H1 (cell line): ENCODE measurements around the gene SERPINA1. TPM values are rescaled to one million over a fixed set of nuclear protein-coding genes. Genes with fewer than 3 reads are reported as not detected.

Source experiments
- CTCF ChIA-PET: fragments of 300-600 bp; sonication (Branson Sonifier 250); formaldehyde crosslinking; loops from one replicate; lab custom pipeline; 2021; ENCODE audit not compliant: partially characterized antibody; lab: Charles Lee
- POLR2A ChIA-PET: fragments of 300-600 bp; sonication (Branson Sonifier 250); formaldehyde crosslinking; loops from one replicate; lab custom pipeline; 2021; ENCODE audit warnings: inconsistent platforms; ENCODE audit not compliant: partially characterized antibody; lab: Charles Lee
- DNase-seq, 2 experiments: peaks; one replicate each; pipeline versions ENCODE4 v3.0.0 to v3.0.0-alpha.2; 2010 to 2022; ENCODE audit warnings: low spot score in 2 of 2, low read depth in 1 of 2, mixed read lengths in 1 of 2
- FAIRE-seq: peaks from 2 replicates; lab custom pipeline; 2011; peaks lifted over from hg19 to GRCh38; lab: Jason Lieb, UNC
- H2AFZ ChIP-seq: 2 replicates; pipeline ENCODE4 v1.8.1; 2012; ENCODE audit warnings: low read length, inconsistent platforms
- H2AK5ac ChIP-seq: 2 replicates; pipeline ENCODE4 v1.6.1; 2013; ENCODE audit warnings: low read depth, low read length
- H2BK120ac ChIP-seq: replicated peaks from 2 replicates; pipeline ENCODE3; 2013; ENCODE audit warnings: low read depth, low read length, inconsistent platforms
- H2BK12ac ChIP-seq: 2 replicates; pipeline ENCODE4 v1.6.1; 2013; ENCODE audit warnings: low read depth, low read length
- H2BK15ac ChIP-seq: 2 replicates; pipeline ENCODE4 v1.6.1; 2013; ENCODE audit warnings: low read length
- H2BK20ac ChIP-seq: 2 replicates; pipeline ENCODE4 v1.6.1; 2013; ENCODE audit warnings: low read length
- H2BK5ac ChIP-seq: 2 replicates; pipeline ENCODE4 v1.6.1; 2013; ENCODE audit warnings: low read depth, low read length
- H3K14ac ChIP-seq: 2 replicates; pipeline ENCODE4 v1.6.1; 2013; ENCODE audit warnings: inconsistent platforms; ENCODE audit not compliant: insufficient read length
- H3K18ac ChIP-seq: 2 replicates; pipeline ENCODE4 v1.6.1; 2013; ENCODE audit warnings: low read length; ENCODE audit errors: extremely low read depth
- H3K23ac ChIP-seq: 2 replicates; pipeline ENCODE4 v1.6.1; 2013; ENCODE audit warnings: inconsistent platforms; ENCODE audit not compliant: insufficient read length
- H3K23me2 ChIP-seq: 2 replicates; pipeline ENCODE4 v1.6.1; 2013; ENCODE audit warnings: low read depth, low read length
- H3K27ac ChIP-seq: 2 replicates; pipeline ENCODE4 v1.6.1; 2011; ENCODE audit warnings: low read depth, low read length, inconsistent platforms
- H3K27me3 ChIP-seq, 4 experiments: replicated peaks in 1 of 4; 1 replicate in 1 of 4; 2 replicates in 3 of 4; pipeline versions ENCODE4 v1.6.1 to v1.8.1; 2011 to 2013; ENCODE audit warnings: low read length in 3 of 4, mild to moderate bottlenecking in 3 of 4, inconsistent platforms in 2 of 4, mixed read lengths in 2 of 4, moderate library complexity in 1 of 4; ENCODE audit not compliant: control insufficient read depth in 3 of 4, insufficient read depth in 3 of 4; ENCODE audit errors: extremely low read depth in 1 of 4
- H3K36me3 ChIP-seq, 4 experiments: 2 replicates each; pipeline versions ENCODE4 v1.6.1 to v1.8.1; 2011 to 2013; ENCODE audit warnings: mild to moderate bottlenecking in 4 of 4, low read length in 3 of 4, moderate library complexity in 2 of 4, control low read depth in 1 of 4, inconsistent platforms in 1 of 4; ENCODE audit not compliant: insufficient read depth in 4 of 4, control insufficient read depth in 2 of 4
- H3K4ac ChIP-seq: replicated peaks from 2 replicates; pipeline ENCODE3; 2013; ENCODE audit warnings: low read length, low read depth, mixed read lengths, inconsistent platforms; ENCODE audit not compliant: insufficient read length
- H3K4me1 ChIP-seq, 4 experiments: replicated peaks in 1 of 4; 1 replicate in 1 of 4; 2 replicates in 3 of 4; pipeline versions ENCODE4 v1.6.1 to v1.8.1; 2011 to 2013; ENCODE audit warnings: low read length in 3 of 4, inconsistent platforms in 2 of 4, mixed read lengths in 1 of 4; ENCODE audit not compliant: insufficient read depth in 4 of 4, control insufficient read depth in 3 of 4
- H3K4me2 ChIP-seq, 2 experiments: 2 replicates each; pipeline versions ENCODE4 v1.6.1 to v1.8.1; 2011 to 2013; ENCODE audit warnings: low read depth in 2 of 2, low read length in 2 of 2, control low read depth in 1 of 2, inconsistent platforms in 1 of 2, mild to moderate bottlenecking in 1 of 2; ENCODE audit not compliant: insufficient read depth in 1 of 2
- H3K4me3 ChIP-seq, 4 experiments: fragments of 200-600, 300-600 bp in 1 of 4; sonication (generic), shearing (Covaris generic), sonication (Bioruptor Twin) in 1 of 4; 2 replicates each; pipeline versions ENCODE4 v1.5.1 to v1.8.1; 2011 to 2016; ENCODE audit warnings: low read length in 4 of 4, low read depth in 3 of 4, control low read depth in 2 of 4, inconsistent platforms in 2 of 4, mild to moderate bottlenecking in 2 of 4, mixed read lengths in 1 of 4, moderate library complexity in 1 of 4; ENCODE audit not compliant: insufficient read depth in 2 of 4; ENCODE audit errors: extremely low read depth in 1 of 4
- H3K56ac ChIP-seq: replicated peaks from 2 replicates; pipeline ENCODE3; 2013; ENCODE audit warnings: low read depth, mild to moderate bottlenecking, mixed read lengths, low read length, inconsistent platforms; ENCODE audit not compliant: insufficient read length
- H3K79me1 ChIP-seq: 2 replicates; pipeline ENCODE4 v1.6.1; 2013; ENCODE audit warnings: low read depth, low read length, control low read depth
- H3K79me2 ChIP-seq, 2 experiments: 2 replicates each; pipeline versions ENCODE4 v1.6.1 to v1.8.1; 2012 to 2013; ENCODE audit warnings: low read length in 2 of 2, mild to moderate bottlenecking in 2 of 2, inconsistent platforms in 1 of 2; ENCODE audit not compliant: insufficient read depth in 2 of 2, control insufficient read depth in 1 of 2
- H3K9ac ChIP-seq, 4 experiments: replicated peaks in 1 of 4; 1 replicate in 1 of 4; 2 replicates in 3 of 4; pipeline versions ENCODE4 v1.6.1 to v1.8.1; 2011 to 2013; ENCODE audit warnings: low read depth in 3 of 4, low read length in 3 of 4, control low read depth in 2 of 4, mild to moderate bottlenecking in 2 of 4, moderate library complexity in 2 of 4, inconsistent platforms in 1 of 4; ENCODE audit errors: extremely low read depth in 1 of 4
- H3K9me3 ChIP-seq, 2 experiments: 2 replicates each; pipeline versions ENCODE4 v1.6.1 to v1.8.1; 2012 to 2013; ENCODE audit warnings: mild to moderate bottlenecking in 2 of 2, moderate library complexity in 2 of 2, control low read depth in 1 of 2, inconsistent platforms in 1 of 2, low read depth in 1 of 2, low read length in 1 of 2, mixed read lengths in 1 of 2; ENCODE audit not compliant: insufficient read depth in 2 of 2
- H4K20me1 ChIP-seq, 2 experiments: replicated peaks in 1 of 2; 2 replicates each; pipeline versions ENCODE3 to v1.8.1; 2011 to 2013; ENCODE audit warnings: inconsistent platforms in 2 of 2, low read length in 2 of 2, mild to moderate bottlenecking in 1 of 2; ENCODE audit not compliant: insufficient read depth in 2 of 2, control insufficient read depth in 1 of 2
- H4K5ac ChIP-seq: 2 replicates; pipeline ENCODE4 v1.6.1; 2013; ENCODE audit warnings: low read length, low read depth, mixed read lengths, inconsistent platforms; ENCODE audit not compliant: insufficient read length
- H4K8ac ChIP-seq: 2 replicates; pipeline ENCODE4 v1.8.0; 2013; ENCODE audit warnings: mild to moderate bottlenecking, moderate library complexity, low read length, inconsistent platforms; ENCODE audit not compliant: insufficient read depth; ENCODE audit errors: extremely low read depth
- H4K91ac ChIP-seq: replicated peaks from 2 replicates; pipeline ENCODE3; 2013; ENCODE audit warnings: low read length, mixed read lengths, inconsistent platforms; ENCODE audit not compliant: insufficient read length
- CBX5 ChIP-seq: fragments of 300-800, 300-1000 bp; sonication (generic); IDR thresholded peaks from 2 replicates; pipeline ENCODE4 v1.7.1; 2016; ENCODE audit warnings: antibody characterized with exemption, low read length, low read depth
- CHD1 ChIP-seq: IDR thresholded peaks from 2 replicates; pipeline ENCODE4 v1.6.1; 2012; ENCODE audit warnings: low read depth, low read length, improper control_type of control experiment
- EP300 ChIP-seq, 2 experiments: IDR thresholded peaks; 1 replicate in 1 of 2; 2 replicates in 1 of 2; pipeline ENCODE4 v1.6.1; 2011 to 2012; ENCODE audit warnings: low read depth in 2 of 2, low read length in 2 of 2, mild to moderate bottlenecking in 2 of 2, borderline replicate concordance in 1 of 2, inconsistent platforms in 1 of 2, moderate library complexity in 1 of 2
- FOSL1 ChIP-seq: IDR thresholded peaks from 2 replicates; pipeline ENCODE4 v1.6.1; 2011; ENCODE audit warnings: mild to moderate bottlenecking, low read depth, low read length, moderate library complexity; ENCODE audit not compliant: insufficient read depth
- MAFK ChIP-seq: IDR thresholded peaks from 2 replicates; pipeline ENCODE4 v1.6.1; 2012; ENCODE audit warnings: low read depth, mild to moderate bottlenecking, improper control_type of control experiment, low read length
- NRF1 ChIP-seq: IDR thresholded peaks from 2 replicates; pipeline ENCODE4 v1.6.1; 2011; ENCODE audit warnings: mild to moderate bottlenecking, low read depth, low read length, improper control_type of control experiment
- PHF8 ChIP-seq: fragments of 200-600 bp; sonication (generic); conservative IDR thresholded peaks from 2 replicates; pipeline ENCODE4 v1.7.1; 2012; ENCODE audit warnings: low read depth, mild to moderate bottlenecking, inconsistent platforms, low read length, moderate library complexity
- RXRA ChIP-seq: IDR thresholded peaks from 2 replicates; pipeline ENCODE4 v1.6.1; 2011; ENCODE audit warnings: low read depth, mild to moderate bottlenecking, low read length, moderate library complexity; ENCODE audit not compliant: insufficient read depth
- SAP30 ChIP-seq: fragments of 300-600 bp; sonication (generic); IDR thresholded peaks from 2 replicates; pipeline ENCODE4 v1.7.1; 2012; ENCODE audit warnings: low read length, moderate library complexity, mild to moderate bottlenecking, inconsistent platforms; ENCODE audit not compliant: insufficient read depth, insufficient replicate concordance
- SP1 ChIP-seq: IDR thresholded peaks from 2 replicates; pipeline ENCODE4 v1.6.1; 2011; ENCODE audit warnings: low read depth, low read length
- SRF ChIP-seq: IDR thresholded peaks from 2 replicates; pipeline ENCODE4 v1.6.1; 2011; ENCODE audit warnings: mild to moderate bottlenecking, low read depth, low read length, moderate library complexity
- TEAD4 ChIP-seq: IDR thresholded peaks from 2 replicates; pipeline ENCODE4 v1.6.1; 2012; ENCODE audit warnings: low read depth, low read length, inconsistent platforms, mixed read lengths
- whole genome bisulfite sequencing, 2 experiments: shearing (Covaris generic) in 1 of 2; methylation state at CpG; one replicate each; pipeline versions ENCODE4 v1.1.6 to v1.1.7; 2013 to 2015; ENCODE audit warnings: low lambda C conversion rate in 2 of 2, mixed read lengths in 2 of 2, inconsistent platforms in 1 of 2, low coverage in 1 of 2, missing lambda C conversion rate in 1 of 2; ENCODE audit not compliant: insufficient replicate concordance in 2 of 2, insufficient coverage in 1 of 2, insufficient read length in 1 of 2; ENCODE audit errors: extremely low coverage in 1 of 2, missing lambda C conversion rate in 1 of 2; 5-methylcytosine and 5-hydroxymethylcytosine counted together
- polyA plus RNA-seq, 7 experiments: library from polyadenylated mRNA; depleted of rRNA in 3 of 7; stranded (reverse) in 5 of 7; unstranded in 2 of 7; fragments of >200 nt in 5 of 7; fragments of 200-250 nt in 2 of 7; gene quantifications; 1 replicate in 5 of 7; 2 replicates in 1 of 7; 4 replicates in 1 of 7; pipeline versions ENCODE4 v1.2.1 to v1.2.3, GENCODE V29; 2011 to 2013; ENCODE audit warnings: missing spikeins in 2 of 7, mixed read lengths in 2 of 7
- total RNA-seq: library from RNA; stranded (reverse); fragmentation: NEBNext Ultra II Directional; extraction: Animal tissue kit (Norgen Biotek cat#: 25700); gene quantifications from 2 replicates; pipeline ENCODE4 v1.2.1, GENCODE V29; 2021

Gene SERPINA1
- total and polyA plus RNA-seq, 2 of the 8 experiments (the other 6 are each of a cell fraction or from before 2014, with no cell fraction given): 0.08 TPM; not detected in 1

GRCh38 chr14:94408546-94409095 lies 20.2 kb upstream of the SERPINA1 start:
- Histone ChIP-seq H3K27me3 (no peaks in the 10 kb centered on the region), H3K9ac (no peak overlapping the region), H2BK5ac (no peak overlapping the region; the same call in 1 of the 2 replicates), H3K18ac (peak overlapping the region; percentile 89; the same call in 1 of the 2 replicates), H3K79me2 (no peaks in the 10 kb centered on the region), H4K91ac (no peak overlapping the region), H2AFZ (0 out of 2 replicates have a peak overlapping the region, but pooled peaks have one; percentile 60), H3K27ac (no peak overlapping the region), H3K36me3 (peaks cover 0 to 9% (median 2%) of the 10 kb centered on the region in 4 experiments; a peak in 2 of 8 replicates), H2AK5ac (no peak overlapping the region), H3K4me1 (peaks cover 0 to 7% (median 0%) of the 10 kb centered on the region in 4 experiments; a peak in 1 of 7 replicates), H3K9me3 (peaks cover 9 to 11% of the 10 kb centered on the region in 2 experiments; a peak in 3 of 4 replicates), H2BK15ac (no peak overlapping the region), H4K20me1 (no peaks in the 10 kb centered on the region), H3K4me3 (no peak overlapping the region), H3K79me1 (no peaks in the 10 kb centered on the region), H3K23ac (no peak overlapping the region), H3K4ac (no peak overlapping the region), H3K56ac (no peak overlapping the region), H2BK20ac (no peak overlapping the region), H4K5ac (no peak overlapping the region), H4K8ac (no peak overlapping the region), H3K23me2 (no peaks in the 10 kb centered on the region), H2BK12ac (peak overlapping the region; percentile 51; the same call in 1 of the 2 replicates), H3K4me2 (no peak overlapping the region), H2BK120ac (no peak overlapping the region), H3K14ac (no peak overlapping the region)
- no peak for FAIRE-seq
- 86% methylated on average over 4 of the region's 4 CpGs; no CpG with 5 or more reads in 1 of the 2 experiments for WGBS, 2 experiments
- CTCF ChIA-PET: interaction anchor here (0.6 to 1.7 kb wide), 3 partner anchors 15 to 1692 kb away, joined by 3 to 6 read pairs (median 4); no protein-coding TSS in a partner anchor
- DNase-seq: no peak
- POLR2A ChIA-PET: no interaction called here
- TF ChIP-seq TEAD4 (no peak), SP1 (no peak), PHF8 (no peak), FOSL1 (no peak), RXRA (no peak), CHD1 (no peak), CBX5 (no peak), MAFK (no peak), SAP30 (no peak), NRF1 (no peak), SRF (no peak), EP300 (IDR thresholded peaks at IDR 0.05; ENCODE audit: borderline replicate concordance in 1 of 2, low read depth in 2 of 2, low read length in 2 of 2) (no peak)
